ENCODE results near the gene AFF1.
"Not testable (repeated sequence)": the region's sequence is repeated elsewhere in the genome, so short reads cannot be mapped to it uniquely, and the experiment has no call there.

GRCh38 chr4:86989658-86990057 is 54.8 kb downstream of the AFF1 start:
- not testable (repeated sequence) for TF ChIP-seq CTCF (IDR thresholded peaks at IDR 0.05; ENCODE audit: low read length); EZH2 (optimal IDR thresholded peaks at IDR 0.05; ENCODE audit: low read depth, low read length)
